GM12873 (cell line): Measurements from ENCODE around the gene EDDM13.

Experiments
- TF ChIP-seq, protein P1 (sequence below): IDR thresholded peaks from 2 replicates; pipeline ENCODE4 v1.5.1; 2012; ENCODE audit warnings: low read depth, mild to moderate bottlenecking, moderate library complexity, low read length, control low read depth; ENCODE audit not compliant: insufficient read depth; ENCODE audit errors: missing control alignments

EDDM13 gene

DNA sequence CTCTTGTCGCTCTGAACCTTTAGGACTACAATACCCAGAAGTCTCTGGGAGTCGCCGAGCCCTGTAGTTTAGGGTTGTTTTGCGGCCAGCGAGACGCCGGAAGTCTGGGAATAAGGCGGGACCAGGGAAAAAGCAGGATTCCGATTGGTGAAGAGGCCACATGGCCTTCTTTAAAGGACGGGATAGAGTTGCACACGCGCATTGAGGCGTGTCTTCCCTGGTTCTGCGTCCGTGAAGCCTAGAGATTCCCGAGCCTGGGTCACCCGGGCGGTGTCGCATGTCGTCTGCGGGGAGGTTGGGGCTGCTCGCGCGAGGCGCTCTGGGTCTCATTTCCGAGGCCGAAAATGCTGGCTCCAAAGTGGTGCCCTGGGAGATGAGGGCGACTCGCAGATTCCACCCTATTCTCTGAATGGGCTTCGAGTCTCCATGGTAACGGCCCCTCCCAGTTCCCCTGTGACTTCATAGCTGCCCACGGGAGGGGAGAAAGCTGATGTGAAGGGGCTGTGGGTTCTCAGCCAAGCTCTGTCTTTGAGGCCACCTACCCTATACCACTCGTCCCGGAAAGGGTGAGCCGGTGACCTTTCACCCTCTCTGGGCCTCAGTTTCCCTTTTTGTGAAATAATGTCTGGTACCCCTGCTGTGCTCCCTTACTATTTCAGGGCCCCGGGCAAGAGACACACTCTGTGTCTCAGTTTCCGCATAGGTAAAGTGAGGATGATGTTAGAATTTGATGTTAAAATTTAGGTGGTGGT lies 42.7 kb downstream of the EDDM13 start:
- TF ChIP-seq, protein P1, sequence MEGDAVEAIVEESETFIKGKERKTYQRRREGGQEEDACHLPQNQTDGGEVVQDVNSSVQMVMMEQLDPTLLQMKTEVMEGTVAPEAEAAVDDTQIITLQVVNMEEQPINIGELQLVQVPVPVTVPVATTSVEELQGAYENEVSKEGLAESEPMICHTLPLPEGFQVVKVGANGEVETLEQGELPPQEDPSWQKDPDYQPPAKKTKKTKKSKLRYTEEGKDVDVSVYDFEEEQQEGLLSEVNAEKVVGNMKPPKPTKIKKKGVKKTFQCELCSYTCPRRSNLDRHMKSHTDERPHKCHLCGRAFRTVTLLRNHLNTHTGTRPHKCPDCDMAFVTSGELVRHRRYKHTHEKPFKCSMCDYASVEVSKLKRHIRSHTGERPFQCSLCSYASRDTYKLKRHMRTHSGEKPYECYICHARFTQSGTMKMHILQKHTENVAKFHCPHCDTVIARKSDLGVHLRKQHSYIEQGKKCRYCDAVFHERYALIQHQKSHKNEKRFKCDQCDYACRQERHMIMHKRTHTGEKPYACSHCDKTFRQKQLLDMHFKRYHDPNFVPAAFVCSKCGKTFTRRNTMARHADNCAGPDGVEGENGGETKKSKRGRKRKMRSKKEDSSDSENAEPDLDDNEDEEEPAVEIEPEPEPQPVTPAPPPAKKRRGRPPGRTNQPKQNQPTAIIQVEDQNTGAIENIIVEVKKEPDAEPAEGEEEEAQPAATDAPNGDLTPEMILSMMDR, result no peak

GRCh38 chr19:56316728-56317127 lies 44.2 kb downstream of the EDDM13 start:
- TF ChIP-seq, protein P1, result no peak

DNA sequence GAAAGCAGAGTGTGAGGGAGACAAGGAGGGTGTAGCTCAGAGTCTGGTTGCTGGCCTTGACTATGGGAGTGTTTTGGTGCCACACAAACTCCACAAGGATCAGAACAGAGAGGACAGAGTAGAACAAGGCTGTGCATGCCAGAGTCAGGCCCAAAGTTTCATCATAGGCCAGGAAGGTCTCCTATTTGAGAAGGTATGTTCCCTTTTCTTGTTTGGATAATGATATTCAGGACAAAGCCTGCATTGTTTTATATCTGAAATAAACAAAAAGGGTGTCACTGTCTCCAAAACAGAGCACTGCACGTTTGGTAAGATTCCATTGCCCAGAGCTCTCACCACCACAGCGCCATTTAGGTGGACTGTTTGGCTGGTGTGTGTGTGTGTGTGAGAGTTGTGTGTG lies 45.2 kb downstream of the EDDM13 start:
- TF ChIP-seq, protein P1, result no peak

DNA sequence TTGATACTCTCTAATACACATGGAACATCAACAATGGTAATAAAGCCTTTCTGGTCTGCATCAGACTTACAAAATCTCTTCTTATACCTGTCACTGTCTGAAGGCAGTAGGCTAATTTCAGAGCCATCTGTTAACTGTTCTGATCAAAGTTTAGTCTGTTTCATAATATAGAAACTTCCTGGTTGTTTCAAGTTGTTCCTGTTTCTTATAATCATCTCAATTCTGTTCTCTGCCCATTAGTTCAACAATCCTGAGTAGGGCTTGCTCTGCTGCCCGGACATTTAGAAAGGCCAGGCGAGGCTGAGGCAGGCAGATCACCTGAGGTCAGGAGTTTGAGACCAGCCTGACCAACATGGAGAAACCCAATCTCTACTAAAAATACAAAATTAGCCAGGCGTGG lies 47.4 kb downstream of the EDDM13 start:
- TF ChIP-seq, protein P1, result no peak

GRCh38 chr19:56321254-56321988 lies 48.9 kb downstream of the EDDM13 start:
- TF ChIP-seq, protein P1, result no peak

DNA sequence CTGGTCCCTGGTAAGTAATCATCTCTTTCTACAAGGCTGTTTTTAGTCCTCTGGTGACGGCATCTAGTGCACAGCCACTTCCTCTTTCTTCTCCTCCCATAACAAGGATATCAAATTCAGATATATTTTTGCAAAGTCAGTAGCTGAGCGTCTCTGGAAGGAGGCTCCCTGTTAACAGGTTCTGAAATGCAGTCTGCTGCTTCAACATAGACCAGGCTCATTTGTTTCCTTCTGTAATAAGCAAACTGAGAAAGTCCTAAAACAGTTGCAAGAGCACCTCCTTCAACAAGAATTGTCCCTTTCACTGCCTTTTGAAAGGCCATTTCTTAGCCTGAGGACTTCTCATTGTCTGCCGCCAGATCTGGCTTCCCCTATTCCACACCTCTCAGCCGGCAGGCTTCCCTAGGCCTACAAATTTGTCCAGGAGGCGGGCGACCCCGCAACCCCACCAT lies 49.5 kb downstream of the EDDM13 start:
- TF ChIP-seq, protein P1, result no peak

GRCh38 chr19:56324436-56324835 lies 51.9 kb downstream of the EDDM13 start:
- TF ChIP-seq, protein P1, result no peak
